ENCODE measurements around the gene CARD18.
A peak's percentile ranks its signal among the peaks of the same experiment; 100 is the strongest.
"Not testable (repeated sequence)": the region's sequence is repeated elsewhere in the genome, so short reads cannot be mapped to it uniquely, and the experiment has no call there.

CARD18 gene

DNA sequence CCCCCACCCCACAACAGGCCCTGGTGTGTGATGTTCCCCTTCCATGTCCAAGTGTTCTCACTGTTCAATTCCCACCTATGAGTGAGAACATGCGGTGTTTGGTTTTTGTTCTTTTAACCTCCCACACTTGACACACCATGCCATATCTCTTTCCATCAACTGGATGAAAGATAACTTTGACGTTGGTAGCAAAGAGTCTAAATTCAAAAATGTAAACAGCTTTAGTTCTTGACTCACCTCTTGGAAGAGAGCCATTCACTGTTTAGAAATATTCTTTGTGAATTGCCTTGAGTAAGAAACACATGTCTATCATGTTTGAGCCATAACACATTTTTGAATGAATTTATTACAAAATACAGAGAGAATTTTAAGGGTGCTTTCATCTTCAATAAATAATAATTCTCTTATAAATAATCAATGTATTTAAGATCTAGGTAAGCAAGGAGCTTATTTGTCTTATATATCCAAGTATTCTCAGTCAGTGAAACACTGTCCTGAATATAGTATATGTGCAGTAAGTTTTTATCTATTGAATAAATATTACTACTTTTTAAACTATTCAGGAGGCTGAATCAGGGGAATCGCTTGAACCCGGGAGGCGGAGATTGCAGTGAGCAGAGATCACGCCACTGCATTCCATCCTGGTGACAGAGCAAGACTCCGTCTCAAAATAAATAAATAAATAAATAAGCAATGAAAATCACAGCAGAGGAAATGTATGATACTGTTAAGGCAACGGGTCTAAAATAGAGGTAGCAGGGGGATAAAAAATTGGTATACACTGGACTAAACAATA, 6.7 kb downstream of the CARD18 start:
- no peak for DNase-seq (ENCODE audit: low spot score)

DNA sequence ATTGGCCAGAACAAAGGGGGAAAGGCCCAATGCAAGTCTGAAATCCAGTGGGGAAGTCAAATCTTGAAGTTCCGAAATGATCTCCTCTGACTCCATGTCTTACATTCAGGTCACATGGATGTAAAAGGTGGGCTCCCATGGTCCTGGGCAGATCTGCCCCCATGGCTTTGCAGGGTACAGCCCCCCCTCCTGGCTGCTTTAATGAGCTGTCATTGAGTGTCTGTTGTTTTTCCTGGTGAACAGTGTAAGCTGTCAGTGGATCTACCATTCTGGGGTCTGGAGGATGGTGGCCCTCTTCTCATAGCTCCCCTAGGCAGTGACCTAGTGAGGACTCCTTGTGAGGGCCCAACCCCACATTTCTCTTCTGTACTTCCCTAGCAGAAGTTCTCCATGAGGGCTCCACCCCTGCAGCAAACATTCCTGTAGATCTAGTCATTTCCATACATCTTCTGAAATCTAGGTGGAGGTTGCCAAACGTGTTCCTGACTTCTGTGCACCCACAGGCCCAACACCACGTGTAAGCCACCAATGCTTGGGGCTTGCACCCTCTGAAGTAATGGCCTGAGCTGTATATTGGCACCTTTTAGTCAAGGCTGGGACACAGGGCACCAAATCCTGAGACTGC, 9.3 kb downstream of the CARD18 start:
- DNase-seq (ENCODE audit: low spot score) = no peak

DNA sequence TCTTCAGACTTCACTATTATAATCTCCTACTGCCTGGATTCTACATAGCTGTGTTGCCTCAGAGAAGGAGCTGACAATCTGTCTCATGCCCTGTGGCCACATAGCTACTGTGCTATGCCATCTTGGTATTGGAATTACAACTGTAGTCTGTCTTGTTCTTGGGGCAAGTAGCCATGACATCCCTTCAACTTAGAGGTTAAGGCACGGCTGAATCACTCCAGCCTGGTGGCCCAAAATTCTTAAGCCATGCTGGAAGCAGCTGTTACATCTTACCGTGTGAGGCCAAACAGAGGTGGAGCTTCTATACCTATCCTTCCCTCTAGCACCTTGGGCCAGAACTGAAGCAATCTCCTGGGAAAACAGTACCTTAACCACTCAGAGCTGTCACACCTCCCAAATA, 14.8 kb downstream of the CARD18 start:
- DNase-seq (ENCODE audit: low spot score) = no peak

GRCh38 chr11:105111145-105111944, 28.2 kb downstream of the CARD18 start:
- DNase-seq (ENCODE audit: low spot score) = no peak

- no peak for DNase-seq (ENCODE audit: low spot score)
These were observed 28.9 kb downstream of the CARD18 start for GRCh38 chr11:105110688-105111030.

- no peak for DNase-seq (ENCODE audit: low spot score)
These were observed 29.5 kb downstream of the CARD18 start for GRCh38 chr11:105109855-105110687.

DNA sequence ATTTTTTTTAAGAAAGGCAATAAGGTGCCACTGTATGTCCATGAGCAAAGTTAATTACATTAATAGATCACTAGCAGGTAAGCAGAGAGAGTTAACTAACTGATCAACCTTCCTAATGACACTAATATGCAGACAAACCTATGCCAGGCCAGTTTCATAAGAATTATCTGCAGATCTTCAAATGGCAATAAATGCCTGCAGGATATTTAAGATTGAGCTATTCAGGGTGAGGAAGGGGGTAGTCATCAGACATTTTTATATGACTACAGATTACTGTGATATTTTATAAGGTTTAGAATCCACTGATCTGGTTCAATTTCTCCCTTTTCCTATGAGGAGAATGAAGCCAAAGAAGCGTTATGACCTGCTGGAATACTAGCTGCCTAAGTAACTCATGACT, 30.2 kb downstream of the CARD18 start:
- DNase-seq (ENCODE audit: low spot score) = no peak

DNA sequence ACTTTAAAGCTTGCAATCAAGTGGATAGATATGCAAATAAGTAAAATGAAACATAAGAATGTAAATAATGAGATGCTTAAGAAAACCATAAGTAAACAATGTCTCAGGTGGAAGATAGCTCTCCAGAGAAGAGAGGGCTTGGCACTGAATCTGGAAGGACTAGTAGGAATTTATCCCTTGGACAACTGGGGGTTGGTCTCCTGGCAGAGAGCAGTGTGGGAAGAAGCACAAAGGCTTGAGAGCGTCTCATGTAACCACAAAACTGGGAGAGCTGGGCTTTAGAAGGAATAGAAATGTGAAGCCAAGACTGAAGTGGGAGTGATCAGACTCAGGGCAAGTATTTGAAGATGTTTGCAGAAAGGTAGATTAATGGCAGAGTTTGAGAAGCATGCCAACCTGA, 31.3 kb downstream of the CARD18 start:
- no peak for DNase-seq (ENCODE audit: low spot score)

DNA sequence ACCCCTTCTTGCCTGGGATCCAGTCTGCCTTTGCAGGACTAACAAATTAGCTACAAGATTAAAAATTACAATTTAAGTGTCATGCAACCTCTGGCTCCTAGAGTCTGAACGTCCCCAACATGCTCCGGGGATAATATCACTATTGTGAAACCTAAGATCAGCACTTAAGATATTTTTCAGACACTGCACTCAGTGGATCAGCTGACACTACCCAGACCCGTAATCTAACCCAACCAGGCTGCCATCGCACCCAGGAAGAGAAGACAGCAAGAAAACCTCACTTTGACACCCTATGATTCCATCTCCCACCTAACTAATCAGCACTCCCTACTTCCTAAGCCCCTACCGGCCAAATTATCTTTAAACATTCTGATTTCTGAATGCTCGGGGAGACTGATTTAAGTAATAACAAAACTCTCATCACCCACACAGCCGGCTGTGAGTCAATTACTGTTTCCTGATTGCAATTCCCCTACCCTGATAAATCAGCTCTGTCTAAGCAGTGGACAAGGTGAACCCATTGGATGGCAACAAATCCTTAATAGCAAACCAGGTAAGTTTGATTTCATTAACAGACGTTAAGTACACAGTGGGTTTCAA, 32.2 kb downstream of the CARD18 start:
- DNase-seq (ENCODE audit: low spot score) = not testable (repeated sequence)

DNA sequence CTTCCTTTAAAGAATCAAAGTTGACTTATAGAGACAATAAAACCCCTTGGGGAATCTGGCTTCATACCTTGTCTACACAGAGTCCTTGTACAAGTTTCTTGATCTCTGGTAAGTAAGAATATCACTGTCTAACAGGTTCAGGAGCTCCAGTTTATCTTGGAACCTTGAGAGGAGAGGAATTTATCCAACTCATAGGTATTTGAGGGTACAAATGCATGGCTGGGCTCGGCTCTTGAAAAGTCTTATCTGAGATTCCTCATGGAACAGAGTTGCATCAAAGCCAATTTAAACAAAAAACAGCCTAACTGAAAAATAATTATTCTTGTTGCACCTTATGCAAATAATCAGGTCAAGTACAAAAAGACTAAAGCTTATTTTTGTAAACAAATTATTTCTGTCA, 33.4 kb downstream of the CARD18 start:
- no peak for DNase-seq (ENCODE audit: low spot score)

DNA sequence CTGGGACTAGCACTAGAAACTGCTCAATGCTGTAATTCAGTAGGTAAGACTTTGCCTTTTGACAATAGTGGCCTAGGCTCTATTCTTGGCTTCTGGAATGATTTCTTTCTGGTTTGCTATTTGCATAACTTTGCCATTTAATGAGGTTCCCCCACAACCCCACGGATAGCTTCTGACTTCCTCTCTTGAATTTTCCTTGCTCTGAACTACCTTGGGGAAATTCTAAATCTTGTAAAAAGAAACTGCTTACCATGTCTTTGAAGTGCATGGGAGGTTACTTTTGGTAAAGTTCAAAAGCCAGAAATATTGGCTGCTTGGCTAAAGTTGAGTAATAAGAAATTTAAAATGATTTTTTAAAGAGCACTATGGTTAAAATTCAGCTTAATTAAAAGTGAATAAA, 35.3 kb downstream of the CARD18 start:
- no peak for DNase-seq (ENCODE audit: low spot score)

DNA sequence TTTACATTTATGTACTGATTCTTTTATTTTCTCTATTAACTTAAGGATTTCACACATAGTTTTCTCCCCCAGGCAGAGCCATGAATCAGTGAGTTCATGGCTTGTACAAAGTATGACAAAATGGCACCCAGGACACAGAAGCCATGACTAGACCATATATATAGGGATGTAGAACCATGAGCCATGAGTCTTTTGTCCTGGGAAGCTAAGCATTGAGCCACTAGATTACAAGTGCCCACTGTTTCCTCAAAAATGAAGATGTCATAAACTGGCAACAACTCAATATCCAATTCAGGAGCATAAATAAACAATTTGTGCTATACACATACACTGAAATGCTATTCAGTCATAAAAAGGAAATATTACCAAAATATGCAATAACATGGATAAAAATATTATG, 36.2 kb downstream of the CARD18 start:
- DNase-seq (ENCODE audit: low spot score) = no peak

DNA sequence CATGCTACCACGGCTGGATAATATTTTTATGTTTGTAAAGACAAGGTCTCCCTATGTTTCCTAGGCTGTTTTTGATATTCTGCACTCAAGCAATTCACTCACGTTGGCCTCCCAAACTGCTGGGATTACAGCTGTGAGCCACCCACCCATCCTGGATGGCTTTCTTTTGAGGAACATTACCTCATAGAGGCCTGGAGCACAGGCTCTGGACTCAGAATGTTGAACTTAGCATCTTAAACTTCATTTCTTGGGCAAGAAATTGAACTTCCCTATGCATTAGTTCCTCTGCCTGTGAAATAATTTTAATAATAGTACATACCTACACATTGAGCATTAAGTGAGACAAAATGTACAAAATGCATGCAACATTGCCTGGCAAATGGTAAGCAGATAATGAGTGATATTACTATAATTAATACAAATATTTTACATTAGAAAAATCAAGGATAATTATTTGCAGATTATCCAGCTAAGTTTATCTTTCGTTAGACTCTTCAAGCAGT, 37.4 kb downstream of the CARD18 start:
- not testable (repeated sequence) for DNase-seq (ENCODE audit: low spot score)

GRCh38 chr11:105100981-105101630, 38.5 kb downstream of the CARD18 start:
- DNase-seq (ENCODE audit: low spot score) = no peak

- DNase-seq (ENCODE audit: low spot score) = peak; percentile 49
These were observed 39.4 kb downstream of the CARD18 start for GRCh38 chr11:105100206-105100605.

GRCh38 chr11:105099594-105099993, 40.0 kb downstream of the CARD18 start:
- not testable (repeated sequence) for DNase-seq (ENCODE audit: low spot score)

GRCh38 chr11:105092256-105093239, 47.0 kb downstream of the CARD18 start:
- DNase-seq (ENCODE audit: low spot score) = no peak
